ENCODE measurements around the gene HEATR5A. TPM values are rescaled to one million over a fixed set of nuclear protein-coding genes. Genes with fewer than 3 reads are reported as not detected.
"Not testable (repeated sequence)": the region's sequence is repeated elsewhere in the genome, so short reads cannot be mapped to it uniquely, and the experiment has no call there.

Gene HEATR5A
- total RNA-seq: 10 to 100 TPM; 12.1 to 23.9 (median 15.1) TPM
- 25.9 TPM for total RNA-seq (2013)

DNA sequence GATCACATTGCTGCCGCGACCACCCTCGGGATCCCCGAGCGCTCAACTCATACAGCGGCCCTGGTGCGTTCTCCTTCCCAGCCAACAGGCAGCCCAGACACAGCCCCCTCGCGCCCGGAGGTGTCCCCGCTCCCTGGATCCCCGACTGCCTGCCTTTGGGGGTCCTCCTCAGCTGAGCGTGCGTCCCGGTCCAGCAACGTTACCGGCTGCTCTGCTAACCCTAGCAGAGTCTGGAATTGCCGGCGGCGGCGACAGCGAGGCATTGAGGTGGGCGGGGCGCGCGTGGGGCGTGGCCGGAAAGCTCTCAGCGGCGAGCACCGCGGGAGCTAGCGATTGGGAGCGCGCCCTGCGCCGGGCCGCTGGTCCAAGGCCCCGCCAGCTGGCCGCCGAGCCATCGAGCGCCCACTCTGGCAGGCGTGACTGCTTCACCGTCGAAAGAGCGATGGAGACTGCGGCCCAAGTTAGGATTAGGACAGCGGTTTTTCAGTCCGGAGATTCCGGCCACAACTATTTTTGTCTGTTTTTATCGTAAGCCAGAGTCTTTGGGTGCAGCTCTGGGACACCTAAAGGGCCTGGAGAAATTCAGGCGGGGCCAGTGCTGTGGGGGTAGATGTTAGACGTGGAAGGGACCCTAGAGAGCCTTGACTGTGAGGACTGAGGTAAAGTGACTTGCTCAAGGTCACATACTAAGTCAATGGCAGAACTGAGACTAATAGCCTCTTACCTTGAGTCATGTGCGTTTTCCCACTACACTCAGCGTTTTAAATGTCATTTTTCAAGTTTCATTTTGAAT, at the start of gene HEATR5A:
Gene HEATR5A (minus strand): TSS at position 232 of the 793 bp plus-strand sequence. CDS start 17,575 bp downstream, outside the sequence.
- peak within 1 kb of the TSS; percentile 90 to 96 for H3K27ac Mint-ChIP-seq
- H3K27me3 Mint-ChIP-seq (ENCODE audit: low read depth in 2 of 2): no peaks in the 10 kb centered on the region
- WGBS (ENCODE audit: insufficient coverage): 3% methylated on average over 56 of the region's 56 CpGs
- TF ChIP-seq CTCF (IDR thresholded peaks at IDR 0.05): no peak
- H3K4me1 ChIP-seq (ENCODE audit: control insufficient read depth, insufficient read depth, low read length): peaks cover 6% of the 10 kb centered on the region
- no peaks in the 10 kb centered on the region for H3K27me3 ChIP-seq (ENCODE audit: control insufficient read depth, insufficient read depth, low read length)
- peak within 1 kb of the TSS; percentile 100 for H3K4me3 Mint-ChIP-seq
- peak; percentile 91 to 95 for DNase-seq
- no peaks in the 10 kb centered on the region for H3K36me3 Mint-ChIP-seq
- H3K27ac ChIP-seq (ENCODE audit: low read length): peak within 1 kb of the TSS; percentile 69
- intact Hi-C loops (cut with micrococcal nuclease): loop anchor here (1.0 to 2.0 kb wide), 2 partner anchors 37 to 50 kb away; partner anchors contain the start of gene DTD2
- H3K36me3 ChIP-seq (ENCODE audit: control insufficient read depth, insufficient read depth, low read length): no peaks in the 10 kb centered on the region
- ATAC-seq: peak; percentile 98 to 99 (median 99)
- peaks cover 22 to 23% of the 10 kb centered on the region in 2 donors for H3K4me1 Mint-ChIP-seq
- no peaks in the 10 kb centered on the region for H3K9me3 Mint-ChIP-seq
- H3K4me3 ChIP-seq (ENCODE audit: low read length): peak within 1 kb of the TSS; percentile 98
- H3K9me3 ChIP-seq (ENCODE audit: control insufficient read depth, insufficient read depth, low read length): no peaks in the 10 kb centered on the region

DNA sequence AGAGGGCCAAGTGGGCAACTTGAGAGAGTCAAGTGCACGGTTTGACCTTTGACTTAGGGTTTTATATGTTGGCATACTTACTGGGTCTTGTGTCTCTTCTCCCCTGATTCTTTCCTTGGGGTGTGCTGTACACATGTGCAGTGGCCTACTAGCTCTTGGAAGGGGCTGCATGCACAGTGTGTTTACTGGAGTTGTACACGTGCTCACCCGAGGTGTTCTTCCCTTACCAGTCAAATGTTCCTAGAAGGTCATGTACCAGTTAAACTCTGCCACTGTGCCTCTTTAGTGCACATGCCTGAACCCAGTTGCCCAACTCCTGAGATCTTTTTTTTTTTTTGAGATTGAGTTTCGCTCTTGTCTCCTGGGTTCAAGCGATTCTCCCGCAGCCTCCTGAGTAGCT, 46.2 kb upstream of the HEATR5A start:
- H3K9me3 Mint-ChIP-seq: no peaks in the 10 kb centered on the region
- Histone ChIP-seq H3K9me3 (ENCODE audit: control insufficient read depth, insufficient read depth, low read length) (no peaks in the 10 kb centered on the region), H3K27ac (ENCODE audit: low read length) (no peak overlapping the region), H3K4me3 (ENCODE audit: low read length) (no peak overlapping the region), H3K36me3 (ENCODE audit: control insufficient read depth, insufficient read depth, low read length) (no peaks in the 10 kb centered on the region), H3K4me1 (ENCODE audit: control insufficient read depth, insufficient read depth, low read length) (no peaks in the 10 kb centered on the region), H3K27me3 (ENCODE audit: control insufficient read depth, insufficient read depth, low read length) (peaks cover 4% of the 10 kb centered on the region)
- intact Hi-C loops (cut with micrococcal nuclease): no loop called here
- ATAC-seq (no peak), DNase-seq (no peak)
- no peaks in the 10 kb centered on the region for H3K36me3 Mint-ChIP-seq
- no peaks in the 10 kb centered on the region for H3K4me1 Mint-ChIP-seq
- no peak for TF ChIP-seq CTCF (IDR thresholded peaks at IDR 0.05)
- H3K27me3 Mint-ChIP-seq (ENCODE audit: low read depth in 2 of 2): peaks cover 0 to 5% of the 10 kb centered on the region in 2 donors
- H3K4me3 Mint-ChIP-seq: no peak overlapping the region
- WGBS (ENCODE audit: insufficient coverage): 93% methylated on average over 6 of the region's 6 CpGs
- no peak overlapping the region for H3K27ac Mint-ChIP-seq

GRCh38 chr14:31465111-31465510, 44.8 kb upstream of the HEATR5A start:
- Mint-ChIP-seq H3K36me3 (no peaks in the 10 kb centered on the region), H3K27ac (no peak overlapping the region), H3K9me3 (no peaks in the 10 kb centered on the region), H3K4me3 (no peak overlapping the region), H3K4me1 (no peaks in the 10 kb centered on the region), H3K27me3 (ENCODE audit: low read depth in 2 of 2) (peaks cover 10 to 11% of the 10 kb centered on the region in 2 donors)
- Histone ChIP-seq H3K27me3 (ENCODE audit: control insufficient read depth, insufficient read depth, low read length) (peaks cover 4% of the 10 kb centered on the region), H3K27ac (ENCODE audit: low read length) (no peak overlapping the region), H3K9me3 (ENCODE audit: control insufficient read depth, insufficient read depth, low read length) (no peaks in the 10 kb centered on the region), H3K4me3 (ENCODE audit: low read length) (no peak overlapping the region), H3K4me1 (ENCODE audit: control insufficient read depth, insufficient read depth, low read length) (no peaks in the 10 kb centered on the region), H3K36me3 (ENCODE audit: control insufficient read depth, insufficient read depth, low read length) (no peaks in the 10 kb centered on the region)
- intact Hi-C loops (cut with micrococcal nuclease): no loop called here
- no peak for ATAC-seq
- TF ChIP-seq CTCF (IDR thresholded peaks at IDR 0.05): no peak
- no peak for DNase-seq

DNA sequence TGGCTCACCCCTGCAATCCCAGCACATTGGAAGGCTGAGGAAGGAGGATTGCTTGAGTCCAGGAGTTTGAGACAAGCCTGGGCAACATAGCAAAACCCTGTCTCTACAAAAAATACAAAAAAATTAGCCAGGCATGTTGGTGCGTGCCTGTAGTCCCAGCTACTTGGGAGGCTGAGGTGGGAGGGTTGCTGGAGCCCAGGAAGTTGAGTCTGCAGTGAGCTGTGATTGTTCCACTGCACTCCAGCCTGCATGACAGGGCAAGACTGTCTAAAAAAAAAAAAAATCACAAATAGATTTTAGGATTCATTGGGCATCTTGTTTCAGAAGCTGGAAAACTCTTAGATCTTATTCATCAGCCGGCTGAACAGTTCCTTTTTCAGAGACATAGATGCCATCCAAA, 42.1 kb upstream of the HEATR5A start:
- H3K9me3 Mint-ChIP-seq; H3K36me3 ChIP-seq (ENCODE audit: control insufficient read depth, insufficient read depth, low read length); intact Hi-C loops (cut with micrococcal nuclease); H3K4me3 ChIP-seq (ENCODE audit: low read length); H3K9me3 ChIP-seq (ENCODE audit: control insufficient read depth, insufficient read depth, low read length); H3K27me3 ChIP-seq (ENCODE audit: control insufficient read depth, insufficient read depth, low read length); H3K4me1 ChIP-seq (ENCODE audit: control insufficient read depth, insufficient read depth, low read length); DNase-seq; H3K4me3 Mint-ChIP-seq; H3K27ac Mint-ChIP-seq; H3K4me1 Mint-ChIP-seq; H3K36me3 Mint-ChIP-seq; ATAC-seq; H3K27ac ChIP-seq (ENCODE audit: low read length): not testable (repeated sequence)
- H3K27me3 Mint-ChIP-seq (ENCODE audit: low read depth in 2 of 2): peaks cover 7 to 11% of the 10 kb centered on the region in 2 donors
- 97% methylated on average over 2 of the region's 2 CpGs for WGBS (ENCODE audit: insufficient coverage)
